Dedifferentiated amniotic fluid mesenchymal stem cell (primary cell): ENCODE data around the gene RASGRP4.
"Not testable (repeated sequence)": the region's sequence is repeated elsewhere in the genome, so short reads cannot be mapped to it uniquely, and the experiment has no call there.

Experiments
- DNase-seq: peaks from one replicate; pipeline ENCODE4 v3.0.0-alpha.2; 2016; ENCODE audit errors: extremely low spot score

Gene RASGRP4

GRCh38 chr19:38425810-38426466 lies at the start of gene RASGRP4:
TSS of gene RASGRP4 (minus strand) at chr19:38426219. CDS start at chr19:38426091, 128 bp downstream.
- DNase-seq = no peak

- no peak for DNase-seq
Measured at GRCh38 chr19:38475176-38475575, 49.2 kb upstream of the RASGRP4 start.

- DNase-seq = no peak
Measured at GRCh38 chr19:38473201-38473600, 47.2 kb upstream of the RASGRP4 start.

- DNase-seq = not testable (repeated sequence)
Measured at GRCh38 chr19:38472725-38473124, 46.7 kb upstream of the RASGRP4 start.

- no peak for DNase-seq
Measured at GRCh38 chr19:38470788-38471480, 44.9 kb upstream of the RASGRP4 start.

GRCh38 chr19:38469151-38469550 lies 43.1 kb upstream of the RASGRP4 start:
- no peak for DNase-seq

GRCh38 chr19:38467541-38468525 lies 41.8 kb upstream of the RASGRP4 start:
- no peak for DNase-seq

GRCh38 chr19:38466050-38466449 lies 40.0 kb upstream of the RASGRP4 start:
- no peak for DNase-seq

GRCh38 chr19:38464421-38465082 lies 38.5 kb upstream of the RASGRP4 start:
- DNase-seq = no peak

- DNase-seq = no peak
Measured at GRCh38 chr19:38463365-38463764, 37.3 kb upstream of the RASGRP4 start.

GRCh38 chr19:38458991-38459390 lies 33.0 kb upstream of the RASGRP4 start:
- DNase-seq = no peak

- DNase-seq = no peak
Measured at GRCh38 chr19:38457690-38458405, 31.8 kb upstream of the RASGRP4 start.

GRCh38 chr19:38457202-38457601 lies 31.2 kb upstream of the RASGRP4 start:
- DNase-seq = no peak

- no peak for DNase-seq
Measured at GRCh38 chr19:38455031-38455430, 29.0 kb upstream of the RASGRP4 start.

GRCh38 chr19:38453596-38453995 lies 27.6 kb upstream of the RASGRP4 start:
- DNase-seq = no peak

GRCh38 chr19:38452430-38453366 lies 26.7 kb upstream of the RASGRP4 start:
- no peak for DNase-seq

- DNase-seq = no peak
Measured at GRCh38 chr19:38451629-38452028, 25.6 kb upstream of the RASGRP4 start.

GRCh38 chr19:38451036-38451435 lies 25.0 kb upstream of the RASGRP4 start:
- no peak for DNase-seq

GRCh38 chr19:38449518-38449917 lies 23.5 kb upstream of the RASGRP4 start:
- no peak for DNase-seq

- no peak for DNase-seq
Measured at GRCh38 chr19:38448225-38448624, 22.2 kb upstream of the RASGRP4 start.
